GM12878 (cell line): ENCODE measurements around the gene ZFAND2B. TPM values are rescaled to one million over a fixed set of nuclear protein-coding genes. Genes with fewer than 3 reads are reported as not detected.

Source experiments
- ATAC-seq: fragments of 200-7000 bp; cut with Tn5 transposase; 3 replicates; pipeline ENCODE4 v1.9.1; 2020; ENCODE audit warnings: mild to moderate bottlenecking, moderate library complexity
- BruUV-seq: library from RNA; stranded (reverse); fragments of 400-500 nt; replicated peaks from 2 replicates; lab custom pipeline; 2021; lab: Mats Ljungman, UMichigan
- CTCF ChIA-PET: fragments of 300-600 bp; sonication (Branson Sonifier 250); formaldehyde crosslinking; extraction: SDS; loops from one replicate; lab custom pipeline; 2021; ENCODE audit warnings: inconsistent platforms; lab: Yijun Ruan, JAX
- POLR2A ChIA-PET: fragments of 350-600 bp; formaldehyde crosslinking; extraction: SDS; loops from one replicate; lab custom pipeline; 2021; ENCODE audit warnings: inconsistent platforms; lab: Charles Lee
- RAD21 ChIA-PET: fragments of 300-600 bp; sonication (Branson Sonifier 250); formaldehyde crosslinking; loops from one replicate; lab custom pipeline; 2023; ENCODE audit warnings: antibody characterized with exemption; ENCODE audit not compliant: unreplicated experiment; lab: Charles Lee
- SMC1A ChIA-PET: fragments of 300-600 bp; sonication (Branson Sonifier 250); formaldehyde crosslinking; loops from one replicate; lab custom pipeline; 2023; ENCODE audit not compliant: unreplicated experiment, uncharacterized antibody; lab: Charles Lee
- DNase-seq: peaks from one replicate; pipeline ENCODE4 v3.0.0-alpha.2; 2011; ENCODE audit warnings: low read depth, low spot score
- FAIRE-seq: peaks from 3 replicates; lab custom pipeline; 2011; peaks lifted over from hg19 to GRCh38; lab: Jason Lieb, UNC
- H2AFZ ChIP-seq: 2 replicates; pipeline ENCODE4 v1.6.0; 2011; ENCODE audit warnings: low read depth, low read length, control low read depth; ENCODE audit not compliant: control insufficient read depth
- H3K27ac ChIP-seq: 2 replicates; pipeline ENCODE4 v1.5.1; 2011; ENCODE audit warnings: control low read depth; ENCODE audit not compliant: control insufficient read depth, insufficient read depth
- H3K27me3 ChIP-seq, 2 experiments: replicated peaks in 1 of 2; 2 replicates each; pipeline versions ENCODE4 v1.6.0 to v1.6.1; 2011; ENCODE audit warnings: low read length in 1 of 2; ENCODE audit not compliant: control insufficient read depth in 2 of 2, insufficient read depth in 2 of 2
- H3K36me3 ChIP-seq, 2 experiments: 2 replicates each; pipeline ENCODE4 v1.5.1; 2011; ENCODE audit warnings: low read length in 1 of 2; ENCODE audit not compliant: control insufficient read depth in 2 of 2, insufficient read depth in 2 of 2
- H3K4me1 ChIP-seq: 2 replicates; pipeline ENCODE4 v1.6.1; 2011; ENCODE audit warnings: mild to moderate bottlenecking, low read length, moderate library complexity, mixed read lengths; ENCODE audit not compliant: control insufficient read depth, insufficient read depth
- H3K4me2 ChIP-seq: 2 replicates; pipeline ENCODE4 v1.6.0; 2011; ENCODE audit warnings: control low read depth; ENCODE audit not compliant: control insufficient read depth, insufficient read depth
- H3K4me3 ChIP-seq: fragments of 200-600 bp; sonication (generic); 2 replicates; pipeline ENCODE4 v1.5.1; 2016
- H3K79me2 ChIP-seq: 2 replicates; pipeline ENCODE4 v1.6.0; 2011; ENCODE audit warnings: low read length; ENCODE audit not compliant: control insufficient read depth, insufficient read depth
- H3K9ac ChIP-seq: 2 replicates; pipeline ENCODE4 v1.8.0; 2011; ENCODE audit warnings: low read length, control low read depth, mixed read lengths; ENCODE audit not compliant: control insufficient read depth, insufficient read depth
- H3K9me3 ChIP-seq: replicated peaks from 3 replicates; pipeline ENCODE4 v1.5.1; 2011; ENCODE audit warnings: mild to moderate bottlenecking, low read length; ENCODE audit not compliant: control insufficient read depth, insufficient read depth
- H4K20me1 ChIP-seq: 2 replicates; pipeline ENCODE4 v1.6.0; 2011; ENCODE audit not compliant: control insufficient read depth, insufficient read depth
- ASH2L ChIP-seq: fragments of 300-600, 200-600 bp; sonication (generic); IDR thresholded peaks from 2 replicates; pipeline ENCODE4 v1.6.1; 2017; ENCODE audit warnings: low read depth, mild to moderate bottlenecking, borderline replicate concordance
- CEBPB ChIP-seq, 2 experiments: fragments of 150-350 bp in 1 of 2; IDR thresholded peaks; 2 replicates each; pipeline ENCODE4 v1.6.1; 2012 to 2014; ENCODE audit warnings: low read depth in 2 of 2, low read length in 2 of 2, borderline replicate concordance in 1 of 2, inconsistent platforms in 1 of 2
- PKNOX1 ChIP-seq: fragments of 450-650 bp; IDR thresholded peaks from 2 replicates; pipeline ENCODE4 v1.6.1; 2016; ENCODE audit warnings: mild to moderate bottlenecking
- SMAD1 ChIP-seq: fragments of 450-650 bp; IDR thresholded peaks from 2 replicates; pipeline ENCODE4 v1.6.1; 2018; ENCODE audit warnings: mild to moderate bottlenecking, low read depth; ENCODE audit not compliant: partially characterized antibody
- TBL1XR1 ChIP-seq: IDR thresholded peaks from 2 replicates; pipeline ENCODE4 v1.6.1; 2012; ENCODE audit warnings: low read depth, low read length, improper control_type of control experiment
- ZBTB11 ChIP-seq: fragments of 450-650 bp; formaldehyde crosslinking; IDR thresholded peaks from 2 replicates; pipeline ENCODE4 v1.5.0; 2022; ENCODE audit warnings: mild to moderate bottlenecking, missing genetic modification characterization
- WGBS: methylation state at CpG from one replicate; pipeline ENCODE4 v1.1.6; 2016; ENCODE audit warnings: low lambda C conversion rate; ENCODE audit not compliant: insufficient replicate concordance, insufficient coverage; ENCODE audit errors: missing lambda C conversion rate; 5-methylcytosine and 5-hydroxymethylcytosine counted together
- in situ Hi-C: fragments of 300-500 bp; cut with MboI; formaldehyde crosslinking; loops from 9 replicates; pipeline ENCODE4 v1.14.3; 2018; ENCODE audit warnings: mixed read lengths
- intact Hi-C: fragments of 100-400 bp; cut with micrococcal nuclease; formaldehyde crosslinking; loops from one replicate; pipeline ENCODE4 v1.14.2; 2022; ENCODE audit not compliant: unreplicated experiment
- polyA plus RNA-seq, 11 experiments: library from polyadenylated mRNA; depleted of rRNA in 4 of 11; unstranded in 6 of 11; stranded (reverse) in 5 of 11; fragments of >200 nt; fragmentation: Nextera tagmentation in 4 of 11; fragmentation: Illumina TruSeq in 1 of 11; extraction: Ambion mirVana in 4 of 11; extraction: Trizol in 1 of 11; gene quantifications; 1 replicate in 1 of 11; 2 replicates in 10 of 11; pipeline versions ENCODE4 v1.2.1 to v1.2.3, GENCODE V29; 2011 to 2016; ENCODE audit warnings: inconsistent platforms in 2 of 11, missing spikeins in 2 of 11, low read depth in 1 of 11
- total RNA-seq, 4 experiments: library from RNA; depleted of rRNA in 3 of 4; stranded (reverse); fragments of >200 nt in 3 of 4; fragmentation: Illumina TruSeq in 1 of 4; extraction: Trizol in 1 of 4; gene quantifications; 2 replicates each; pipeline versions ENCODE4 v1.2.1 to v1.2.3, GENCODE V29; 2013 to 2021
- TF ChIP-seq, protein P1 (sequence below): fragments of 450-650 bp; IDR thresholded peaks from 2 replicates; pipeline ENCODE4 v1.6.1; 2018; ENCODE audit warnings: borderline replicate concordance, mild to moderate bottlenecking; ENCODE audit not compliant: partially characterized antibody

ZFAND2B gene
- total and polyA plus RNA-seq, 10 of the 15 experiments (the other 5 are each of a cell fraction or from before 2014, with no cell fraction given): 5.4 to 28.1 (median 22.4) TPM

GRCh38 chr2:219176818-219177551, 29.6 kb upstream of the ZFAND2B start, which contains the start of gene CNPPD1 (continued):
- TF ChIP-seq, protein P1, sequence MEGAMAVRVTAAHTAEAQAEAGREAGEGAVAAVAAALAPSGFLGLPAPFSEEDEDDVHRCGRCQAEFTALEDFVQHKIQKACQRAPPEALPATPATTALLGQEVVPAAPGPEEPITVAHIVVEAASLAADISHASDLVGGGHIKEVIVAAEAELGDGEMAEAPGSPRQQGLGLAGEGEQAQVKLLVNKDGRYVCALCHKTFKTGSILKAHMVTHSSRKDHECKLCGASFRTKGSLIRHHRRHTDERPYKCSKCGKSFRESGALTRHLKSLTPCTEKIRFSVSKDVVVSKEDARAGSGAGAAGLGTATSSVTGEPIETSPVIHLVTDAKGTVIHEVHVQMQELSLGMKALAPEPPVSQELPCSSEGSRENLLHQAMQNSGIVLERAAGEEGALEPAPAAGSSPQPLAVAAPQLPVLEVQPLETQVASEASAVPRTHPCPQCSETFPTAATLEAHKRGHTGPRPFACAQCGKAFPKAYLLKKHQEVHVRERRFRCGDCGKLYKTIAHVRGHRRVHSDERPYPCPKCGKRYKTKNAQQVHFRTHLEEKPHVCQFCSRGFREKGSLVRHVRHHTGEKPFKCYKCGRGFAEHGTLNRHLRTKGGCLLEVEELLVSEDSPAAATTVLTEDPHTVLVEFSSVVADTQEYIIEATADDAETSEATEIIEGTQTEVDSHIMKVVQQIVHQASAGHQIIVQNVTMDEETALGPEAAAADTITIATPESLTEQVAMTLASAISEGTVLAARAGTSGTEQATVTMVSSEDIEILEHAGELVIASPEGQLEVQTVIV: peak; percentile 59
- TF ChIP-seq, all 136 proteins: peak for 44

- in situ Hi-C loops (no loop called here), intact Hi-C loops (loop anchor here (2.0 to 5.0 kb wide), 5 partner anchors 29 to 210 kb away; partner anchors contain the start of genes DNAJB2, DNPEP, TUBA4A and TUBA4B)
- H3K4me3 ChIP-seq: peak within 1 kb of the TSS; percentile 83
- RAD21 ChIA-PET: interaction anchor here (1.0 to 3.7 kb wide), 4 partner anchors 29 to 117 kb away, joined by 4 to 25 read pairs (median 22); partner anchors contain the start of genes DNAJB2 and ZFAND2B
- ATAC-seq: peak; percentile 62
- H3K36me3 ChIP-seq: peaks cover 12 to 13% of the 10 kb centered on the region in 2 experiments
- CTCF ChIA-PET: interaction anchor here (1.4 to 3.9 kb wide), 3 partner anchors 29 to 117 kb away, joined by 6 to 52 read pairs (median 19); partner anchors contain the start of gene ZFAND2B
- peak within 1 kb of the TSS; percentile 90 for H2AFZ ChIP-seq
- no TSS peak for BruUV-seq
- peaks cover 32% of the 10 kb centered on the region for H3K79me2 ChIP-seq
- peak; percentile 72 for DNase-seq
- FAIRE-seq: peak; percentile 56
- H3K9ac ChIP-seq: peak within 1 kb of the TSS; percentile 97
- 1% methylated on average over 67 of the region's 67 CpGs for WGBS
- H3K9me3 ChIP-seq: no peaks in the 10 kb centered on the region
- H3K27me3 ChIP-seq: no peaks in the 10 kb centered on the region
- H3K4me2 ChIP-seq: peak within 1 kb of the TSS; percentile 89
- POLR2A ChIA-PET: interaction anchor here (0.7 to 5.0 kb wide), 9 partner anchors 29 to 210 kb away, joined by 3 to 47 read pairs (median 12); partner anchors contain the start of genes DNPEP, GLB1L, STK16 and TUBA4B
- H3K27ac ChIP-seq: peak within 1 kb of the TSS; percentile 98
- SMC1A ChIA-PET: interaction anchor here (0.6 to 2.5 kb wide), 4 partner anchors 52 to 74 kb away, joined by 3 to 13 read pairs (median 7); partner anchors contain the start of genes ANKZF1, ATG9A and TUBA4B
- H3K4me1 ChIP-seq: peaks cover 10% of the 10 kb centered on the region
- H4K20me1 ChIP-seq: no peaks in the 10 kb centered on the region
- TF ChIP-seq ZBTB11 (CRISPR knock-in tag) (peak; percentile 79), TBL1XR1 (no peak), CEBPB (IDR thresholded peaks at IDR 0.05; ENCODE audit: borderline replicate concordance in 1 of 2, low read depth in 2 of 2, low read length in 2 of 2) (no peak), SMAD1 (peak; percentile 73), PKNOX1 (no peak), ASH2L (no peak)
Measured at GRCh38 chr2:219177552-219178376, 28.8 kb upstream of the ZFAND2B start, which contains the start of gene RETREG2. Gene RETREG2 (plus strand): TSS chr2:219178275. CDS start chr2:219178353, 78 bp downstream.
